Lower lobe of right lung (tissue), 2 donors: ENCODE results near the gene ZMIZ1. TPM values are rescaled to one million over a fixed set of nuclear protein-coding genes. Genes with fewer than 3 reads are reported as not detected.

Experiments used
- ATAC-seq, 2 donors: fragments of 200-7000 bp; cut with Tn5 transposase; one replicate each; pipeline ENCODE4 v1.9.1; 2020 to 2022; ENCODE audit warnings: mild to moderate bottlenecking in 2 of 2, moderate library complexity in 2 of 2
- DNase-seq: peaks from one replicate; pipeline ENCODE4 v3.0.0-alpha.2; 2020
- H3K27ac ChIP-seq: fragments of 200-600 bp; one replicate; pipeline ENCODE4 v1.8.0; 2022
- H3K27me3 ChIP-seq: fragments of 200-600 bp; one replicate; pipeline ENCODE4 v1.8.0; 2022; ENCODE audit warnings: low read depth
- H3K36me3 ChIP-seq: fragments of 200-600 bp; one replicate; pipeline ENCODE4 v1.8.0; 2022; ENCODE audit warnings: mild to moderate bottlenecking
- H3K4me1 ChIP-seq: fragments of 200-600 bp; one replicate; pipeline ENCODE4 v1.8.0; 2022
- H3K4me3 ChIP-seq: fragments of 200-600 bp; one replicate; pipeline ENCODE4 v1.8.0; 2022; ENCODE audit warnings: mild to moderate bottlenecking
- H3K9me3 ChIP-seq: fragments of 200-600 bp; one replicate; pipeline ENCODE4 v1.8.0; 2022
- intact Hi-C: fragments of 100-400 bp; cut with DNase I; formaldehyde crosslinking; loops from one replicate; pipeline ENCODE4 v1.11.0; 2022
- total RNA-seq: library from RNA; stranded (reverse); fragmentation: NEBNext Ultra II Directional; extraction: Animal tissue kit (Norgen Biotek cat#: 25700); gene quantifications from one replicate; pipeline ENCODE4 v1.2.1, GENCODE V29; 2021
- TF ChIP-seq, protein P1 (sequence below): fragments of 200-600 bp; IDR thresholded peaks from one replicate; pipeline ENCODE4 v1.8.0; 2022; ENCODE audit warnings: antibody characterized with exemption, mild to moderate bottlenecking
- donor health status: DM: no; HTN: yes; CAD: no; lungs with severe emphysema.

The ZMIZ1 gene
- total RNA-seq, 1 donor from 2014 or later: 102 TPM

DNA sequence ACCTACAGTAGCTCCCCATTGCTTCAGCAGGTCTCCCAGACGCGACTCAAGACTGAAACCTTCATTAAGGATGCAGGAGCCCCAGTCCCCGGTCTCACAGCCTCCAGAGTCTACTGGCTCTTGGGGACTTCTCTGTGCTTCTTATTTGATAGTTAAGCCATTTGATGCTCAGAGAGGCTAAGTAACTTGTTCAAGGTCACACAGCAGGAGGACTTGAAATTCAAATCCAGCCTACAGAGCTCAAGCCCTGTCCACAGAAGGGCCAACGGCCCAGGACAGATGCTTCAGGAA is 21.2 kb upstream of the ZMIZ1 start:
- peak; percentile 20 for DNase-seq
- intact Hi-C loops: no loop called here
- TF ChIP-seq, protein P1, sequence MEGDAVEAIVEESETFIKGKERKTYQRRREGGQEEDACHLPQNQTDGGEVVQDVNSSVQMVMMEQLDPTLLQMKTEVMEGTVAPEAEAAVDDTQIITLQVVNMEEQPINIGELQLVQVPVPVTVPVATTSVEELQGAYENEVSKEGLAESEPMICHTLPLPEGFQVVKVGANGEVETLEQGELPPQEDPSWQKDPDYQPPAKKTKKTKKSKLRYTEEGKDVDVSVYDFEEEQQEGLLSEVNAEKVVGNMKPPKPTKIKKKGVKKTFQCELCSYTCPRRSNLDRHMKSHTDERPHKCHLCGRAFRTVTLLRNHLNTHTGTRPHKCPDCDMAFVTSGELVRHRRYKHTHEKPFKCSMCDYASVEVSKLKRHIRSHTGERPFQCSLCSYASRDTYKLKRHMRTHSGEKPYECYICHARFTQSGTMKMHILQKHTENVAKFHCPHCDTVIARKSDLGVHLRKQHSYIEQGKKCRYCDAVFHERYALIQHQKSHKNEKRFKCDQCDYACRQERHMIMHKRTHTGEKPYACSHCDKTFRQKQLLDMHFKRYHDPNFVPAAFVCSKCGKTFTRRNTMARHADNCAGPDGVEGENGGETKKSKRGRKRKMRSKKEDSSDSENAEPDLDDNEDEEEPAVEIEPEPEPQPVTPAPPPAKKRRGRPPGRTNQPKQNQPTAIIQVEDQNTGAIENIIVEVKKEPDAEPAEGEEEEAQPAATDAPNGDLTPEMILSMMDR: no peak
- peak overlapping the region; percentile 79 for H3K27ac ChIP-seq
- no peaks in the 10 kb centered on the region for H3K36me3 ChIP-seq
- ATAC-seq: no peak
- H3K27me3 ChIP-seq: no peaks in the 10 kb centered on the region
- peaks cover 51% of the 10 kb centered on the region for H3K4me1 ChIP-seq
- no peak overlapping the region for H3K4me3 ChIP-seq
- H3K9me3 ChIP-seq: no peaks in the 10 kb centered on the region

DNA sequence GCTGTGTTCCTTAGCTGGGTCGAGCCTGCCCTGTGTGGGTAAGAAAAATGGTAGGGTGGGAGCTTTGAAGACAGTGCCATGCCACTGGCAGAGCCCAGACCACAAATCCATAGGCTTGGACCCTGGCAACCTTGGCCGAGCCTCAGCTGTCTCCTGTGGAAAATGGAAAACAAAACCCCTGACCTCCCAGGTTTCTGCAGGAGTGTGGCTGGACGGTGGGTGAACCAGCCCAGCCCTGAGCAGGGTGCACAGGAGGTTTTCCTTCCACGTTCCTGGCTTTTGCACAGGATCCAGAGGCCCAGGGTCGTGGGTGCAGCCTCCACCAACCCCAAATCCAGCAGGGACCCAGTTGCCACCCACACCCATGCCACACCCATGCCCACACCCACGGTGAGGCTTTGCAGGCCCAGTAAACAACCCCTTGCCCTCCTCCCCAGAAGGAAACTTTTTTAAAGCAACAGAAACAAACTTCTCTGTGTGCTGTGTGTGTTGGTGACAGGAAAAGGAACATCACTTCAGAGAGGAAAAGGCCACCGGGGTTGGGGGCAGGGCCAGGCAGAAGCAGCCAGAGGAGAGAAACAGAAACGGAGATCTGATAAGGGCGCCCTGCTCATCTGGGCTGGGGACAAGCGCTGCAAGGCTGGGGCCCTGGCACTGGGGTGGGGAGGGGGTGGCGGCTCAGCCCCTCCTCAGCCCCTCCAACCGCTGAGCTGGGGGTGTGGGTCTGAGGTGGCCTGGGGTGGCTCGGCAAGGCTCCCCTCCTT is 20.7 kb upstream of the ZMIZ1 start:
- DNase-seq (peak; percentile 60), ATAC-seq (peak; percentile 11 to 22)
- Histone ChIP-seq H3K4me3 (peak overlapping the region; percentile 10), H3K4me1 (peaks cover 51% of the 10 kb centered on the region), H3K9me3 (no peaks in the 10 kb centered on the region), H3K27ac (peak overlapping the region; percentile 79), H3K36me3 (no peaks in the 10 kb centered on the region), H3K27me3 (no peaks in the 10 kb centered on the region)
- TF ChIP-seq, protein P1: no peak
- intact Hi-C loops: no loop called here

DNA sequence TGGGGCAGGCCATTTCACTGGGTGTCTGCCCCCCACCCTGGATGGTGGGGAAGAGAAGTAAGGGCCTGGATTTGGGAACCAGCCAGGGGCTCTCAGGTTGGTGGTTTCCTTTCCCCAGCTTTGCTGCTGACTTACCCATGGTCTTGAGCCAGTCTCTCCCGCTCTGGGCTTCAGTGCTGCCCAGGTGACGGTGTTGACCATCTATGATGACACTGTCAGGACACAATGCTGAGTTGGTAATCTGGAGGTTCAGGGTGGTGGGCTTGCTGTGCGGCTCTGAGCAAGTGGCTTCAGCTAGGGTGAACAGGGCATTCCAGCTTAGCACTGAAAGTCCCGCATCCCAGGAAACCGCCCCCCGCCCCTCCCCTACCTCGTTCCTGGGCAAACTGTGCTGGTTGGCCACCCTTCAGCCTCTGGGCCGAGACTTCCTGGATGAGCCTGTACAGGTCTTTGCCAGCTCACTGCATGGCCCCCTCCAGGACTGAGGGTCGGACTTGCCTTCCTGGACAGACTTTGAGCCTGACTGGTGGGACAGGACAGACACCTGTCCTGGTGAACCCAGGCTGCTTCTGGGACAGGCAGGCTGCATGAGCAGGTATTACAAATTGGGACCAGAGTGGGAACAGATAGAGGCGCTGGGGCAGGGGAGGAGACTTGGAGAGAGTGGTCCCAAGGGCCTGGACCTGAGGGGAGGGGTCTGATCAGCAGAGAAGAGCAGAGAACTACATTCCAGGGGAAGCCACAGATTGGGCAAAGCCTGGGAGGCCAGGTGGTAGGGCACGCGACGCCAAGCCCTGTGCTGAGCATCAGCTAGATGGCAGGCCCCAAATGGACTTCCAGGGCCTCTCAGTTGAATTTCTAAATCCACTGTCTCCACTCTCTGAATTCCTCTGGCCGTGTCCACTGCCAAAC is 19.9 kb upstream of the ZMIZ1 start:
- Histone ChIP-seq H3K27me3 (no peaks in the 10 kb centered on the region), H3K4me3 (peak overlapping the region; percentile 10), H3K4me1 (peaks cover 51% of the 10 kb centered on the region), H3K27ac (peak overlapping the region; percentile 79), H3K36me3 (no peaks in the 10 kb centered on the region), H3K9me3 (no peaks in the 10 kb centered on the region)
- DNase-seq: peak; percentile 41
- ATAC-seq: no peak
- TF ChIP-seq, protein P1: no peak
- intact Hi-C loops: no loop called here

DNA sequence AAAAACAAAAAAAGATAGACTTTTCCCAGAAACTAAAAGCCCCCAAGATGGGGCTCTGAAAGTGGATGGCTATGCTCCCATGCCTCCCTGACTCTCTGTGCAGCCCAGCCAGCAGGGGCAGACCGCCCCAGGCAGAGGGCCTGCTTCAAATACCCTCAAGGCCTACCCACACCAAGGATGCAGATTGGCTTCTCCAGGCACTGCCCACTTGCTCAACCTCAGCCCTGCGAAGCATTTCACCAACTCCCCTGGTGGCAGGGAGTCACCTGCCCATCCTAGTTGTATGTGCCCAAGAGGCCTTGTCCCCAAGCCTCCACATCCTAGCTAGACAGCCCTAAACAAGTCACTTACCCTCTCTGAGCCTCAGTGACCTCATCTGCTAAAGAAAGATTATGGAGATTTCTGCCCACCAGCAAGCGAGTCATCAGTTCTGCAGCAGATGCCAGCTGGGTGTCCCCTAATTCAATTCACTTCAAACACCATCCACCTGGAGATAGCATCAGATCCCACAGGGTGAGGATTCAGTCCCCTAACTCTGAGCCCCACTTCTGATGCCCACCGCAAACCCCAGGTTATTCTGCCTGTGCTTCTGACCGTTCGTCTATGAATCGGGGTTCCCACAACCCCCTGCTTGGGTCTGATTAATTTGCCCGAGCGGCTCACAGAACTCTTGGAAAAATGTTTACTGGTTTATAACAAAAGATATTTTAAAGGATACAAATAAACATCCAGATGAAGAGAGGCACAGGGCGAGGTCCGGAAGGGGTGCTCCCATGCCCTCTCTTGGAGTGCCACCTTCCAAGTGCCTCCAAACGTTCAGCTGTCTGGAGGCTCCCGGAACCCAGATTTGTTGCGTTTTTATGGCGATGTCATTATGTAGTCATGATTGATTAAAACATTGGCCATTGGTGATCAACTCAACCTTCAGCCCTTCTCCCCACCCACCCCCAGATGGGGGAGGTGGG is 18.6 kb upstream of the ZMIZ1 start:
- ATAC-seq (no peak), DNase-seq (peak; percentile 35)
- Histone ChIP-seq H3K9me3 (no peaks in the 10 kb centered on the region), H3K27ac (no peak overlapping the region), H3K4me3 (no peak overlapping the region), H3K36me3 (no peaks in the 10 kb centered on the region), H3K4me1 (peaks cover 61% of the 10 kb centered on the region), H3K27me3 (no peaks in the 10 kb centered on the region)
- intact Hi-C loops: no loop called here
- TF ChIP-seq, protein P1: no peak

DNA sequence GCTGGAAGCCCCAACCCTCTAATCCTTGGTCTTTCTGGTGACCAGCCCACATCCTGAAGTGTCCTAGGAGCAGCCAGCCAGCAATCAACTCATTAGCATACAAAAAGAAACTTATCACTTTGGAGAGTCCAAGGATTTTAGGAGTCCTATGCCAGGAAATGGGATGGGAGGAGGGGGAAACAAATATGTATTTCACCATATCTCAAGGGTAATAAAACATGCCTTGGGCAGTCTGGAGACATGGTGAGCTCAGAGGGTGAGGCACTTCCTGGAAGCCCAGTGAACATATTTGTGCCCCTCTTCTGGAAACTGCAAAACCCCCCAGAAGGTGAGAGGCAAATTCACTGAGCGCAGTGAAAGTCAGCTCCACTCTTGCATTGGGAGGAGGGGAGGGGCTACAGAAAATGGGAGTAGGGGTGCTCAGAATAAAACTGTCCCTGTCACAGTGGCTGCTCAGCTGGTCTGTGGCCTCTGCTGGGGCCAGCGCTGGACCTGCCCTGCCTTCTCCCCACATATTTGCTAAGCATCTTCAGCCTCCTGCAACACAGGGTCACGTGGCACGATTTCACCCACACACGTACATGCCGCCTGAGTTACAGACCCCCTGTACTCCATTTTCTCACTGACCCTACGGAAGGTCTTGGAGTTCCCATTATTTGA is 17.7 kb upstream of the ZMIZ1 start:
- H3K36me3 ChIP-seq: no peaks in the 10 kb centered on the region
- peak; percentile 29 to 48 for ATAC-seq
- TF ChIP-seq, protein P1: no peak
- H3K4me1 ChIP-seq: peaks cover 61% of the 10 kb centered on the region
- intact Hi-C loops: no loop called here
- H3K27ac ChIP-seq: no peak overlapping the region
- peak; percentile 42 for DNase-seq
- H3K9me3 ChIP-seq: no peaks in the 10 kb centered on the region
- H3K27me3 ChIP-seq: no peaks in the 10 kb centered on the region
- no peak overlapping the region for H3K4me3 ChIP-seq
